ENCODE results near the gene ZMYND19.
"Not testable (repeated sequence)": the region's sequence is repeated elsewhere in the genome, so short reads cannot be mapped to it uniquely, and the experiment has no call there.

Gene ZMYND19

GRCh38 chr9:137631345-137632229 is 41.3 kb upstream of the ZMYND19 start:
- TF ChIP-seq ARNT (IDR thresholded peaks at IDR 0.05) (no peak), PKNOX1 (IDR thresholded peaks at IDR 0.05) (no peak), LEF1 (IDR thresholded peaks at IDR 0.05; ENCODE audit: borderline replicate concordance) (no peak), BHLHE40 (IDR thresholded peaks at IDR 0.05; ENCODE audit: borderline replicate concordance) (no peak), NFRKB (IDR thresholded peaks at IDR 0.05) (no peak), FOXM1 (IDR thresholded peaks at IDR 0.05; ENCODE audit: borderline replicate concordance) (no peak), L3MBTL2 (conservative IDR thresholded peaks at IDR 0.05) (no peak), FOXA1 (IDR thresholded peaks at IDR 0.05) (no peak), ELF4 (IDR thresholded peaks at IDR 0.05) (no peak), TARDBP (IDR thresholded peaks at IDR 0.05) (no peak), FOXK2 (IDR thresholded peaks at IDR 0.05) (no peak), CTBP1 (IDR thresholded peaks at IDR 0.05; ENCODE audit: borderline replicate concordance) (no peak), HDGF (IDR thresholded peaks at IDR 0.05; ENCODE audit: borderline replicate concordance) (no peak), ZNF384 (IDR thresholded peaks at IDR 0.05) (no peak), SUZ12 (IDR thresholded peaks at IDR 0.05) (no peak)
- ChIA-PET POLR2A (no interaction called here), CTCF (no interaction called here)
- no peak for DNase-seq (ENCODE audit: extremely low spot score)

- ChIA-PET POLR2A (no interaction called here), CTCF (no interaction called here)
- no peak for DNase-seq (ENCODE audit: extremely low spot score)
- TF ChIP-seq CTBP1 (IDR thresholded peaks at IDR 0.05; ENCODE audit: borderline replicate concordance), result no peak
- no peak for TF ChIP-seq FOXA1 (IDR thresholded peaks at IDR 0.05)
- TF ChIP-seq TARDBP (IDR thresholded peaks at IDR 0.05), result no peak
- no peak for TF ChIP-seq ZNF384 (IDR thresholded peaks at IDR 0.05)
- no peak for TF ChIP-seq FOXK2 (IDR thresholded peaks at IDR 0.05)
- TF ChIP-seq HDGF (IDR thresholded peaks at IDR 0.05; ENCODE audit: borderline replicate concordance), result no peak
- no peak for TF ChIP-seq SP1 (IDR thresholded peaks at IDR 0.05)
- no peak for TF ChIP-seq SUZ12 (IDR thresholded peaks at IDR 0.05)
- TF ChIP-seq LEF1 (IDR thresholded peaks at IDR 0.05; ENCODE audit: borderline replicate concordance), result no peak
- no peak for TF ChIP-seq ELF4 (IDR thresholded peaks at IDR 0.05)
- TF ChIP-seq BHLHE40 (IDR thresholded peaks at IDR 0.05; ENCODE audit: borderline replicate concordance), result no peak
- no peak for TF ChIP-seq PKNOX1 (IDR thresholded peaks at IDR 0.05)
- TF ChIP-seq ARNT (IDR thresholded peaks at IDR 0.05), result no peak
- TF ChIP-seq L3MBTL2 (conservative IDR thresholded peaks at IDR 0.05), result no peak
- no peak for TF ChIP-seq FOXM1 (IDR thresholded peaks at IDR 0.05; ENCODE audit: borderline replicate concordance)
- TF ChIP-seq NFRKB (IDR thresholded peaks at IDR 0.05), result no peak
Measured at GRCh38 chr9:137630679-137631078, 40.4 kb upstream of the ZMYND19 start.

GRCh38 chr9:137630126-137630525 is 39.8 kb upstream of the ZMYND19 start:
- no peak for TF ChIP-seq L3MBTL2 (conservative IDR thresholded peaks at IDR 0.05)
- DNase-seq (ENCODE audit: extremely low spot score), result no peak
- ChIA-PET POLR2A (interaction anchor here (0.7 kb wide), 1 partner anchor 22 kb away, joined by 3 read pairs; no protein-coding TSS in a partner anchor), CTCF (no interaction called here)

- CTCF ChIA-PET; POLR2A ChIA-PET; DNase-seq (ENCODE audit: extremely low spot score): not testable (repeated sequence)
Measured at GRCh38 chr9:137627406-137627805, 37.1 kb upstream of the ZMYND19 start.

GRCh38 chr9:137626464-137626863 is 36.2 kb upstream of the ZMYND19 start:
- DNase-seq (ENCODE audit: extremely low spot score), result no peak
- TF ChIP-seq SUZ12 (IDR thresholded peaks at IDR 0.05) (no peak), HDGF (IDR thresholded peaks at IDR 0.05; ENCODE audit: borderline replicate concordance) (no peak), ELF4 (IDR thresholded peaks at IDR 0.05) (no peak), LEF1 (IDR thresholded peaks at IDR 0.05; ENCODE audit: borderline replicate concordance) (no peak), FOXM1 (IDR thresholded peaks at IDR 0.05; ENCODE audit: borderline replicate concordance) (no peak)
- CTCF ChIA-PET, result interaction anchor here (0.6 kb wide), 1 partner anchor 27 kb away, joined by 3 read pairs; no protein-coding TSS in a partner anchor
- POLR2A ChIA-PET, result no interaction called here

GRCh38 chr9:137622211-137622610 is 31.9 kb upstream of the ZMYND19 start:
- CTCF ChIA-PET; POLR2A ChIA-PET; DNase-seq (ENCODE audit: extremely low spot score): not testable (repeated sequence)

- CTCF ChIA-PET, result no interaction called here
Measured at GRCh38 chr9:137621131-137621757, 30.9 kb upstream of the ZMYND19 start.

More at GRCh38 chr9:137621131-137621757, 30.9 kb upstream of the ZMYND19 start:
- POLR2A ChIA-PET, result interaction anchor here (1.0 to 1.1 kb wide), 2 partner anchors 16 to 44 kb away, joined by 3 read pairs; partner anchors contain the start of gene ARRDC1
- TF ChIP-seq ZNF384 (IDR thresholded peaks at IDR 0.05) (peak; percentile 89), CTBP1 (IDR thresholded peaks at IDR 0.05; ENCODE audit: borderline replicate concordance) (no peak)
- no peak for DNase-seq (ENCODE audit: extremely low spot score)

Measured in HEK293T (cell line).